ENCODE measurements around the gene RNF182.
"Not testable (repeated sequence)": the region's sequence is repeated elsewhere in the genome, so short reads cannot be mapped to it uniquely, and the experiment has no call there.

RNF182 gene

GRCh38 chr6:13880061-13880663 lies 44.6 kb upstream of the RNF182 start:
- ATAC-seq, result not testable (repeated sequence)

- TF ChIP-seq ESRRG (CRISPR knock-in tag; IDR thresholded peaks at IDR 0.05) (no peak), CSRNP3 (CRISPR knock-in tag; IDR thresholded peaks at IDR 0.05) (no peak), GLIS3 (CRISPR knock-in tag; IDR thresholded peaks at IDR 0.05) (no peak), OSR1 (CRISPR knock-in tag; IDR thresholded peaks at IDR 0.05) (no peak), CREB5 (CRISPR knock-in tag; IDR thresholded peaks at IDR 0.05; ENCODE audit: low read depth) (no peak), CSDC2 (CRISPR knock-in tag; IDR thresholded peaks at IDR 0.05) (no peak), PATZ1 (CRISPR knock-in tag; IDR thresholded peaks at IDR 0.05; ENCODE audit: borderline replicate concordance) (no peak), PPARA (CRISPR knock-in tag; IDR thresholded peaks at IDR 0.05; ENCODE audit: borderline replicate concordance) (no peak), ZC3H10 (CRISPR knock-in tag; IDR thresholded peaks at IDR 0.05) (no peak), ZNF70 (CRISPR knock-in tag; IDR thresholded peaks at IDR 0.05) (no peak), TOX (CRISPR knock-in tag; IDR thresholded peaks at IDR 0.05; ENCODE audit: borderline replicate concordance) (no peak), ISL1 (CRISPR knock-in tag; IDR thresholded peaks at IDR 0.05) (no peak)
- ATAC-seq, result no peak
These were observed 43.1 kb upstream of the RNF182 start for GRCh38 chr6:13881621-13882165.

- TF ChIP-seq ZFP30 (CRISPR knock-in tag; IDR thresholded peaks at IDR 0.05) (no peak), ZC3H10 (CRISPR knock-in tag; IDR thresholded peaks at IDR 0.05) (no peak), CREB5 (CRISPR knock-in tag; IDR thresholded peaks at IDR 0.05; ENCODE audit: low read depth) (no peak), BACH2 (CRISPR knock-in tag; IDR thresholded peaks at IDR 0.05; ENCODE audit: borderline replicate concordance) (no peak)
- no peak for ATAC-seq
These were observed 40.8 kb upstream of the RNF182 start for GRCh38 chr6:13883966-13884365.

- no peak for TF ChIP-seq BACH2 (CRISPR knock-in tag; IDR thresholded peaks at IDR 0.05; ENCODE audit: borderline replicate concordance)
- no peak for ATAC-seq
These were observed 40.4 kb upstream of the RNF182 start for GRCh38 chr6:13884397-13884796.

- ATAC-seq, result no peak
- no peak for TF ChIP-seq RARB (CRISPR knock-in tag; IDR thresholded peaks at IDR 0.05)
- no peak for TF ChIP-seq ZFP30 (CRISPR knock-in tag; IDR thresholded peaks at IDR 0.05)
- TF ChIP-seq PATZ1 (CRISPR knock-in tag; IDR thresholded peaks at IDR 0.05; ENCODE audit: borderline replicate concordance), result no peak
- no peak for TF ChIP-seq ZNF70 (CRISPR knock-in tag; IDR thresholded peaks at IDR 0.05)
- TF ChIP-seq OSR1 (CRISPR knock-in tag; IDR thresholded peaks at IDR 0.05), result no peak
These were observed 39.2 kb upstream of the RNF182 start for GRCh38 chr6:13885601-13886000.

- TF ChIP-seq TOX (CRISPR knock-in tag; IDR thresholded peaks at IDR 0.05; ENCODE audit: borderline replicate concordance) (no peak), CREB5 (CRISPR knock-in tag; IDR thresholded peaks at IDR 0.05; ENCODE audit: low read depth) (no peak), ISL1 (CRISPR knock-in tag; IDR thresholded peaks at IDR 0.05) (no peak), ZFP3 (CRISPR knock-in tag; IDR thresholded peaks at IDR 0.05) (no peak)
- no peak for ATAC-seq
These were observed 37.8 kb upstream of the RNF182 start for GRCh38 chr6:13886949-13887348.

All from SK-N-SH treated with all-trans-retinoic acid at 6 μM for 48 hours (cell line).